HUDEP-2 (cell line): ENCODE measurements around the gene TLE1.

Experiments used
- DNase-seq, 76 experiments: peaks; one replicate each; lab custom pipeline; 2025; ENCODE audit not compliant: unreplicated experiment in 76 of 76; lab: John Stamatoyannopoulos, UW

The TLE1 gene

DNA sequence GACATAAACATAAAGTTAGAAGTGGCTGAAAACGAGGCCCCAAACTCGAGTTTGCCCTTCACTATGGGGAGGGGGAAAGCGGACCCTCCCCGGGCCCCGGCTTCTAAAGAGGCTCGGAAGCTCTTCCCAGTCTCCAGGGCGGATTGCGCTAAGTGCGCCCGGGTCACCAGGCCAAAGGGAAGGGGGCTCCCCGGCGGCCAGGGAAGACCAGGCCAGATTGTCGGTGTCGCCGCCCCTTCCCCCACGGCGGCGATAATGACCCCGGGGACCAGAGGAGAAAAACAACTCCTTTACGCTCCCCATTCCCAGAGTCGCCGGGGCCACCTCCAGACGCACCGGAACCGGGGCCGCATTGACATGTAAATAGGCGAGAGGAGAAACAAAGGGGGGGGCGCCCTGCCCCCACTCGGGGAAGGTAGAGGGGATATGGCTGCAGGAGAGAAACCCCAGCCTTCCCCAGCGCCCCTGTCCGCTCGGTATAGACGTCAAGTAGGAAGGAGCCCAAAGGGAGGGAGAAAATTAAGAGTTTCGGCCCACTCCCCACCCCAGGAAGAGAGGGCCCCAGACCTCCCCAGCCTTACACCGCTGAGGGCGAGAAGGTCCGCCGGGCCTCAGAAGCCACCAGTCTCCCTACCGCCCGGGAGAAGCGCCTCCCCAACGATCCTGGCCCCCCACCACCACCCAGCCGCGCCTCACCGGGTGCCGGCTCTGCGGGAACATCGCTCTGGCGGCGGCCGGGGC, 1.7 kb downstream of the TLE1 start:
- DNase-seq = peak in 21 of 76 experiments; percentile 3 to 40 (median 20)

DNA sequence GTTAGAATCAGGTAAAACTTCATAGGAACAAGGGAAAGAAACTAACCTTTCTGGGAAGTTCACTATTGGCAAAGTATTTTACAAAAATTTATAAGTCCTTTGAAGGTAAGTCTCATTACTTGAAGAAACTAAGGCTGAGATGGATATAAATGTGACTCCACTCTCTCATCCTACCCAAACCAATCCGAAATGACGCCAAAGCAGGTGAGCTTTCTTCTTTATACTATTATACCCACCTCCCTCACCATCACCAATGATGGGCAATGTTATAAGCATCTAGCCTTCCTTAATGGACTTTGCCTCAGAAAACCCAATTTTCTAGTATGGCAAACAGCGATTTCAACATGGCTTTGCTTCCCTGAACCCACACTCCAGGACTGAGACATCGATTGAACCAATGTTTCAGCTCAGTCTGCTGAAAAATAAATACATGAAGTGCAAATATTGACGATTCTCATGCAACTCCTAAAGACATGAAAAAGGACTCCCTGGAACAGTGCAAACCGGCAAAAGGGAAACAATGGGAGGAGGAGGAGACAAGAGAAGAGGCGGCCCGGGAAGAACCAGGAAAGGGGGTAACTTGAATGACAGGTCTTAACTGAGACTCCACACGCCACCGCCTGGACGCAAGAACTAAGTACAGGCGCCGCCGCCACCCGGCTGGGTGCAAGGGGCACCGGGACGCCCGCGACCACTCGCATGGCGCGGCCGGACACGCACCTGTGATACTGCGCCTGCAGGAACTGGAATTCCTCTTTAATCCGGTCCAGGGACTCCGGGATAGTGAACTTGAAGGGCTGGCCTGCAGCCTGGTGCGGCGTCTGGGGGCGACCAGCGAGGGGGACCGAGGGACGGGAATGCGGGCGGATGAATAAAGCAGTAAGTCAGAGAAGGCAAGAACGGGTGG, 2.5 kb downstream of the TLE1 start:
- DNase-seq = peak in 60 of 76 experiments; percentile 8 to 71 (median 46)

DNA sequence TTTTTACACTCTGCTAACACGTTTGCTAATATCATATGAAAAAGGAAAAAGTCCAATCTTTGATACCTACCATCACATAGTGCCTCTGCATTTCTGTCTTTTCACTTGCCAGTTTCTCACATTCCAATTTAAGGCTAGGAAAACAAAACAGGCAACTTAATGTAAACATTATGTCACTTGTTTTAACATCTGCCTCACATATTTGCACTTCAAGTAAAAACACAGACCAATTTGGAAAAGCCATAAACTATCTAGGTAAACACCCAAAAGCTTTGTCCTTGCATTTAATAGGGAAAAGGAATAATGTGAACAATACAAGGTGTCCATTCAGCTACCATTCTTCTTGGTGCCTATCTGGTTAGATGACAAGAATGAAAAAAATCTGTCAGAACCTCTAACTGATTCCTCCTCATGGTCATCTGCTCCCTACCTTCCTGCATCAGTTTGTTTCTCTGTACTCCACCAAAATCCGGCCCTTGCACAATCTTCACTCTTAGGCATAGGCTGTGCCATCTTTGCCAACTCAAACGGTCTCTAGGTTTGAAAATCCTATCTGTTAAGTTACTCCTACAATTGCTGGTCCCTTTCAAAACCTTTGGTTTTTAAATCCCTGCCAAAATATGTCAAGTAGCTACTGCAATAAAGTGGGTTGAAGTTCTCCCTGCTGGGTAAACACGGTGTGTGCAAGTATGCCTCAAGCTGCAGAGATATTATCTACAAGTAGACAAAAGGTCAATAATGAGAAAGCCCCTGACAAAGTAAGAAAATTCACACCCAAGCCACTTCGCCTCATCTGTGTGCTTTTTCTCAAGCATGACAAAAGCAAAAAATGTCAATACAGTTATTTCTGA, 3.4 kb downstream of the TLE1 start:
- peak in 4 of 76 experiments; percentile 5 to 23 (median 16) for DNase-seq

GRCh38 chr9:81684635-81685034, 4.7 kb downstream of the TLE1 start:
- DNase-seq = no peak

GRCh38 chr9:81683704-81684103, 5.6 kb downstream of the TLE1 start:
- no peak for DNase-seq

DNA sequence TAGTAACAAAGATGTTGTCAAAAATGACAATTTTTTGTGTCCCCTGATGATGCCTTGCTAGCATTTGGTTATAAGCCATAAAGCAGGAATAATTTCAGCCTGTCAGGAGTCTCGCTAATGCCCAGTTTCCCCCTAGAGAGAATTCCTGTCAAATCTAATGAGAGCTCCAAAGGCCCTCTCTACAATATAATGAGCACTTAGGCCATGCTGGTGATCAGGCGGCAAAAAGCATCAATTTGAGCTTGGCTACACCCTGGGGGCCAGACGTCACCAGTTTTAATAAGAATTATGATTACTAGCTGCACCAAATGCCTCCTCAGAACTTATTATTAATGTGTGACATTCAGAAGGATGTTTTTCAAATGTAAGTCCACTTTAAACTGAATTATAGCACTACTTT, 6.1 kb downstream of the TLE1 start:
- DNase-seq = no peak

- DNase-seq = peak in 1 of 76 experiments; percentile 17
Measured at GRCh38 chr9:81682797-81683196, 6.5 kb downstream of the TLE1 start.

DNA sequence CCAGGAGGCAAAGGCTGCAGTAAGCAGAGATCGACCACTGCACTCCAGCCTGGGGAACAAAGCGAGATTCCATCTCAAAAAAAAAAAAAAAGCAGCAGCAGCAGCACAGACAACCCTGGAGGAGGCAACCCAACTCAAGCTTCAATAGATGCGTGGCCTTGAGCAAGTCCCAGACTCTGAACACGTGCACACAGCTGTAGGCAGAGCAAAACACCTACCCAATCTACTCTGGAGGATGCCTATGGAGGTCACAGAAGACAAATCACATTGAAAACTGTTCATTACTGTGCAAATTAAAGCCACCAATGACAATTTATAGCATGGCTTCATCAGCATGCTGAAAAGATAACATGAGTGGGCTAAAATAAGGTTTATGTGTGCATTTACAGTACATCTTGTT, 7.2 kb downstream of the TLE1 start:
- no peak for DNase-seq

DNA sequence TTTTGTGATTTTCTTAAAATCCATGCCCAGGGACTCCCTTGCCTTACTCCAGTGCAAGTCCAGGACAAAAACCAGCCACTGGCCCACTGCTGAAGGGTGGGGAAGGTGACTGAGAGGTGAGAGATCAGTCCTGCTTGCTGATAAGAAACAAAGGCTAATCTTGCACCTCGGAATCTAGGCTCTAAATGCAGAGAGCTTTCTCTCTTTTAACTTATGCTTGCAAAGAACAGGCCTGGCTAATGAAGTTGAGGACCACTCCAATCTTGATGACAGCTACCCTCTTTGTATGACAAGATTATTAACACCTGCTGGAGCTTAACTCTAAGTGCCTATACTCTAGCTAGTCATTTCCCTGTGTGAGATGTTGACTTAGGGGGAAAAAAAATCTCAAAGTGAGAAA, 8.8 kb downstream of the TLE1 start:
- DNase-seq = no peak

DNA sequence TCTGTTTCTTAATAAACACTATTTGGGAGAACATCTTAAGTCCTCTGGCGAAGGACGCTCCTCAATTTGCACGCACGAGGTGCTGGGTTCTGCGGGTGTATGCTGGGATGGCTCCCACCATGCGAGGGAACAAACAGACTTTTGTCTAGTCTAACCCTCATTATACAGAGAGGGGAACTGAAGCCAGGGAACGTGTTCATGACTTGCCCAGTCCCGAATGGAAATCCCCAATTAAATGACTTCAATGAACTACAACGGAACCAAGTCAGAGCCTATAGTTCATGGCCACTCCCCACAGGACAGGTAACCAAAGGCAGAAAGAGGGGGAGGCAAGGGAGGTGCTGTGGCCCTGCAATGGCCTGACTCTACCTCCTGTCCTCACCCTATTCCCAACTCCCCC, 9.3 kb downstream of the TLE1 start:
- DNase-seq = no peak

DNA sequence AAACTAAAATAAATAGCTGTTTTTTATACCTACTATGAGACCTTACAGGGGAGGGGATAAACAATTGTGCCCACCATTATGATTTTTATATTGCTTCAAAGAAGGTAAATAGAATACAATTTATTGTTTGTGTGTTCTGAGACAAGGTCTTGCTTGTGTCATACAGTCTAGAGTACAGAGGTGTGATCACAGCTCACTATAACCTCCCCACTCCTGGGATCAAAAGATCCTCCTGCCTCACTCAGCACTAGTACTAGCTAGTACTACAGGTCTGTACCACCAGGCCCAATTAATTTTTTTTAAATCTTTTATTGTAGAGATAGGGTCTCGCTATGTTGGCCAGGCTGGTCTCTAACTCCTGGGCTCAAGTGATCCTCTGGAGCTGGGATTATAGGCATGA, 11.3 kb downstream of the TLE1 start:
- no peak for DNase-seq

- DNase-seq = no peak
Measured at GRCh38 chr9:81676395-81676794, 13.0 kb downstream of the TLE1 start.

- no peak for DNase-seq
Measured at GRCh38 chr9:81673310-81673709, 16.0 kb downstream of the TLE1 start.

GRCh38 chr9:81671880-81672280, 17.5 kb downstream of the TLE1 start:
- peak in 57 of 76 experiments; percentile 7 to 80 (median 43) for DNase-seq

GRCh38 chr9:81669866-81670265, 19.5 kb downstream of the TLE1 start:
- no peak for DNase-seq

DNA sequence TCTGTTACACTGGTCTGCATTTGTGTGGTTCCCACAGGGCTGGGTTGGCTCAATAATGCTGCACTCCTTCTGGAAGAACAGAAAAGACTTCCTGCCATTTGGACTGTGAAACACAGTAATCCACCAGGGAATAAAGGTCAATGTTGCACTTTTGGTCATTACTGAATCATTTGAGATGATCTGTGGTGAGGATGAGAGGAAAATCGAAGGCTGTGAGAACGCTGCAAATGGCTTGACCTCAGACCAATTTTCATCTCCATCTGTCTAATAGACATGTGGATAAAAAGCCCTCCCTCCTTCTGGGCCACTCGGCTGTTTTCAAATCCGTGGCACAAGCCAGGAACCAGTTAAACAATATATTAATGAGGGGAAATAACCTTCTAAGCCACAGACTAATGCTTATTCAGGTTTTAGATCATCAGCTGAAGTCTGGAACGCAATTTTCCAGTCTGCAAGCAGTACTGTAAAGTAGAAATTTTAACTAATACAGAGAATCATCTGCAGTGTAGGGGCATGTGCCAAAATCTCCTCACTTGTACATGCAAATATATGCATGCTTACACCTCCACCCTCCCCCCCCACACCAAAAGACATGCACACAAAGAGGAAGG, 20.2 kb downstream of the TLE1 start:
- no peak for DNase-seq

- DNase-seq = no peak
Measured at GRCh38 chr9:81666123-81666522, 23.2 kb downstream of the TLE1 start.

- peak in 3 of 76 experiments; percentile 5 to 6 (median 6) for DNase-seq
Measured at GRCh38 chr9:81665322-81665871, 23.9 kb downstream of the TLE1 start.

DNA sequence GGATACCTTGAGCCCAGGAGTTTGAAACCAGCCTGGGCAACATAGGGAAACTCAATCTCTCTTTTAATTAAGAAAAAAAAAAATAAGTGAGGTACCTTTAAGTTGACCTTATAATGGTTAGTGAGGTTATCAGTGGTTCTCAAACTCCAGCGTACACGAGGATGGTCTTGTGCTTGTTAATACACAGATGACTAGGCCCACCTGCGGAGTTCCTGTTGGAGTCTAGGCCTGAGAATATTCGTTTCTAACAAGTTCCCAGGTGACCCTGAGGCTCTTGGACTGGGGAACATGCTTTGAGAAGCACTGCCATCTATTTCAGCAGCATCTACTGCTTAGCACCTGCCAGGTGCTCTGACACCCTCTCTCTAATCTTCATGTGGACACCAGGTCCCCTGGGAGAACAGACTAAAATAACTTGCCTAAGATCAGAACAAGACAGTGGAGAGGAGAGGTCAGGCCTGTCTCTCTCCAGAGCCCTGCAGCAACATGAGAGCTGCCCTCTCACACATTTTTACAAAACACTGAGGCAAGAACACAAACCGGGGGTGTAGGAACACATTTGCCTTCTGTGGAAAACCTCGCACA, 24.6 kb downstream of the TLE1 start:
- DNase-seq = no peak

DNA sequence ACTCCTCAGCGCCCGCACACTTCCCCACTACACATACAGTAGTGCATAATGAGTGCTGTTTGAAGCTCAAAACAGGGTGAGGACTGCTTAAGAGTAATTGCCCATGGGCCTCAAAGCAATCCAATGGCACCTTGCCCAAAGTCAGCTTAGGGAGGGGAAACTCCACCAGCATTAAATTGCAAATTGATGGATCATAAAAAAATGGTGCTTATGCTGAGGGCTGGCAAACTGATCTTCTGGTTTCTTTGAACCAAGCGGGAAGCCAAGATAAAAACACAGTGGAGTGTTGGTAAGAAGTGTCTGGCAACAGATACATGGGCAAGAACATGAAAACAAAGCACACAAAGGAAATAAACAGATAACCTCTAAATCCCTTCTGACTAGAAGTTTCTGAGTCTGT, 28.0 kb downstream of the TLE1 start:
- DNase-seq = no peak
